ENCODE measurements around the gene ZNF280D.

The ZNF280D gene

DNA sequence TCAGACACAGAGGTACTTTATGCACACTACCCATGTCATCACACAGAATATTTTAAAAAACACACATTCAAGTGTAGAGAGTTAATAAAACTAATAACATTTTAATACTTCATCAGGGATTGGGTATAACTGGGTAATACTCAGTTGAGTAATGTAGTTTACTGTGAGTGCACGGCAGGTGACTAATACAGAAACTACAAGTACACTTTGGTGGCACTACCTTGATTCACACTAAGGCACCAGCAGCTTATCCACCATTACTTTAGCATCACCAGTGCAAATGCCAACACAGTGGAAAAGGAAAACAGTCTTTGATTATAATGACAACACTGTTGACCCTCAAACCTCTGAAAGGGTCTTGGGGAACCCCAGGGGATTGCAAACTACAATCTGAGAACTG is 33.6 kb downstream of the ZNF280D start:
- Histone ChIP-seq H3K4me3 (ENCODE audit: low read depth, low read length, poor library complexity, severe bottlenecking) (no peak overlapping the region), H3K36me3 (ENCODE audit: insufficient read depth, low read length) (peaks cover 70% of the 10 kb centered on the region), H3K9me2 (ENCODE audit: low read depth, low read length) (no peaks in the 10 kb centered on the region), H3K4me1 (ENCODE audit: insufficient read depth, low read length, severe bottlenecking) (no peaks in the 10 kb centered on the region), H3K4me2 (ENCODE audit: low read length) (no peak overlapping the region), H3F3A (ENCODE audit: insufficient read depth, low read length) (no peaks in the 10 kb centered on the region), H4K20me1 (ENCODE audit: insufficient read depth, low read length) (no peaks in the 10 kb centered on the region), H3K27ac (ENCODE audit: low read depth, low read length, poor library complexity, severe bottlenecking) (no peak overlapping the region), H3K9ac (ENCODE audit: low read length) (no peak overlapping the region), H3K9me3 (ENCODE audit: low read length) (no peaks in the 10 kb centered on the region), H3K79me2 (ENCODE audit: insufficient read depth, low read length) (no peaks in the 10 kb centered on the region), H2AFZ (ENCODE audit: low read length) (no peak overlapping the region), H3K27me3 (ENCODE audit: insufficient read depth, low read length) (no peaks in the 10 kb centered on the region)
- TF ChIP-seq EZH2 (IDR thresholded peaks at IDR 0.05; ENCODE audit: borderline replicate concordance, low read length) = no peak
- TF ChIP-seq, protein P1, sequence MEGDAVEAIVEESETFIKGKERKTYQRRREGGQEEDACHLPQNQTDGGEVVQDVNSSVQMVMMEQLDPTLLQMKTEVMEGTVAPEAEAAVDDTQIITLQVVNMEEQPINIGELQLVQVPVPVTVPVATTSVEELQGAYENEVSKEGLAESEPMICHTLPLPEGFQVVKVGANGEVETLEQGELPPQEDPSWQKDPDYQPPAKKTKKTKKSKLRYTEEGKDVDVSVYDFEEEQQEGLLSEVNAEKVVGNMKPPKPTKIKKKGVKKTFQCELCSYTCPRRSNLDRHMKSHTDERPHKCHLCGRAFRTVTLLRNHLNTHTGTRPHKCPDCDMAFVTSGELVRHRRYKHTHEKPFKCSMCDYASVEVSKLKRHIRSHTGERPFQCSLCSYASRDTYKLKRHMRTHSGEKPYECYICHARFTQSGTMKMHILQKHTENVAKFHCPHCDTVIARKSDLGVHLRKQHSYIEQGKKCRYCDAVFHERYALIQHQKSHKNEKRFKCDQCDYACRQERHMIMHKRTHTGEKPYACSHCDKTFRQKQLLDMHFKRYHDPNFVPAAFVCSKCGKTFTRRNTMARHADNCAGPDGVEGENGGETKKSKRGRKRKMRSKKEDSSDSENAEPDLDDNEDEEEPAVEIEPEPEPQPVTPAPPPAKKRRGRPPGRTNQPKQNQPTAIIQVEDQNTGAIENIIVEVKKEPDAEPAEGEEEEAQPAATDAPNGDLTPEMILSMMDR (IDR thresholded peaks at IDR 0.05; ENCODE audit: low read length) = no peak

DNA sequence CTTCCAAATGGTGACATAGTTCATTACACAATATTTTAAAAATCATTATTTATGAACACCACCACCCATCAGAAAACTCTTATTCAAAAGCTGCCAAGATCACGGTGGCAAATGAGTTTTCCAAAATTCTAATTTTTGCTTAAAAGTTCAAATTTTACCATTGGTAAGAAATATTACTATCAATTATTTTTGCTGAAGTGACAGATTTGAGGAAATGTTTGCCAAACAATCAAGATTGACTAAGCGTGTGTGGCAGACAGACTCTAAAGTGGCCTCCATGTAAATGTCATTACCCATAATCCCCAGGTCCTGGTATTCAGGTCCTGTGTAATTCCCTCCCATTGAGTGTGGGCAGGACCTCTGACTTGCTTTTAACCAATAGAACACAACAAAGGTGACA is 35.0 kb downstream of the ZNF280D start:
- no peaks in the 10 kb centered on the region for H3K27me3 ChIP-seq (ENCODE audit: insufficient read depth, low read length)
- no peak overlapping the region for H2AFZ ChIP-seq (ENCODE audit: low read length)
- H3K4me2 ChIP-seq (ENCODE audit: low read length) = no peak overlapping the region
- no peaks in the 10 kb centered on the region for H3K9me3 ChIP-seq (ENCODE audit: low read length)
- H3K4me3 ChIP-seq (ENCODE audit: low read depth, low read length, poor library complexity, severe bottlenecking) = no peak overlapping the region
- peaks cover 57% of the 10 kb centered on the region for H3K36me3 ChIP-seq (ENCODE audit: insufficient read depth, low read length)
- H3F3A ChIP-seq (ENCODE audit: insufficient read depth, low read length) = no peaks in the 10 kb centered on the region
- TF ChIP-seq, protein P1 (IDR thresholded peaks at IDR 0.05; ENCODE audit: low read length) = no peak
- TF ChIP-seq EZH2 (IDR thresholded peaks at IDR 0.05; ENCODE audit: borderline replicate concordance, low read length) = no peak
- H3K27ac ChIP-seq (ENCODE audit: low read depth, low read length, poor library complexity, severe bottlenecking) = no peak overlapping the region
- no peaks in the 10 kb centered on the region for H4K20me1 ChIP-seq (ENCODE audit: insufficient read depth, low read length)
- H3K79me2 ChIP-seq (ENCODE audit: insufficient read depth, low read length) = no peaks in the 10 kb centered on the region
- no peaks in the 10 kb centered on the region for H3K4me1 ChIP-seq (ENCODE audit: insufficient read depth, low read length, severe bottlenecking)
- no peaks in the 10 kb centered on the region for H3K9me2 ChIP-seq (ENCODE audit: low read depth, low read length)
- no peak overlapping the region for H3K9ac ChIP-seq (ENCODE audit: low read length)

DNA sequence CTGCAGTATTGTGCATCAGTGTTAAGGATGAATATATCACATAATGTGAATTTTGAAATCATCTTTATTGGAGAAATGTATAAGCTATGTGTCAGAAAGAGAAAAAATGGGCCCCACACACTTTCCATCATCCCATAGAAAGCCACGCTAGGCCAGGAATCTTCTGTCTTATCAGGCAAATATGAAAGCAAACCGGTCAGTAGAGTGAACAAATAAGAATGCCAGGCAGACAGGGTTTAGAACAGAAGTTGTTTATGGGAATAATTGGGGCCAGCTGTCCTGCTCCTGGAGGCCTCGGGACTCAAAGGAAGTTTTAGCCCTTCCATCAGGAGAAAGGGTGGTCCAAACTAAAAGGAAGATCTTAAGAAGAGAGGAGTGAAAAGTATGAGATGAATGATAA is 39.5 kb downstream of the ZNF280D start:
- H3K9me2 ChIP-seq (ENCODE audit: low read depth, low read length) = no peaks in the 10 kb centered on the region
- H3K79me2 ChIP-seq (ENCODE audit: insufficient read depth, low read length) = no peaks in the 10 kb centered on the region
- H3K27ac ChIP-seq (ENCODE audit: low read depth, low read length, poor library complexity, severe bottlenecking) = no peak overlapping the region
- H3F3A ChIP-seq (ENCODE audit: insufficient read depth, low read length) = no peaks in the 10 kb centered on the region
- H3K9ac ChIP-seq (ENCODE audit: low read length) = no peak overlapping the region
- no peaks in the 10 kb centered on the region for H3K4me1 ChIP-seq (ENCODE audit: insufficient read depth, low read length, severe bottlenecking)
- peaks cover 25% of the 10 kb centered on the region for H3K36me3 ChIP-seq (ENCODE audit: insufficient read depth, low read length)
- TF ChIP-seq, protein P1 (IDR thresholded peaks at IDR 0.05; ENCODE audit: low read length) = no peak
- TF ChIP-seq EZH2 (IDR thresholded peaks at IDR 0.05; ENCODE audit: borderline replicate concordance, low read length) = no peak
- no peaks in the 10 kb centered on the region for H3K9me3 ChIP-seq (ENCODE audit: low read length)
- H2AFZ ChIP-seq (ENCODE audit: low read length) = no peak overlapping the region
- H3K27me3 ChIP-seq (ENCODE audit: insufficient read depth, low read length) = no peaks in the 10 kb centered on the region
- no peak overlapping the region for H3K4me3 ChIP-seq (ENCODE audit: low read depth, low read length, poor library complexity, severe bottlenecking)
- no peak overlapping the region for H3K4me2 ChIP-seq (ENCODE audit: low read length)
- no peaks in the 10 kb centered on the region for H4K20me1 ChIP-seq (ENCODE audit: insufficient read depth, low read length)

Measured in OCI-LY1 (cell line).